Breast epithelium (tissue), 3 donors: ENCODE measurements around the gene ARSD.

Experiments
- CTCF ChIP-seq, 3 donors: fragments of 450-650 bp; IDR thresholded peaks; one replicate each; pipeline ENCODE4 v1.5.1; 2016 to 2017; ENCODE audit warnings: antibody characterized with exemption in 3 of 3, mild to moderate bottlenecking in 3 of 3, moderate library complexity in 3 of 3
- POLR2A ChIP-seq: fragments of 450-650 bp; IDR thresholded peaks from one replicate; pipeline ENCODE4 v1.6.1; 2016; ENCODE audit warnings: antibody characterized with exemption, mild to moderate bottlenecking, moderate library complexity
- POLR2AphosphoS5 ChIP-seq, 3 donors: sonication (generic); formaldehyde crosslinking; IDR thresholded peaks; one replicate each; pipeline ENCODE4 v1.6.1; 2017; ENCODE audit warnings: antibody characterized with exemption in 3 of 3

- no peak for TF ChIP-seq CTCF (IDR thresholded peaks at IDR 0.05)
- no peak for TF ChIP-seq POLR2AphosphoS5 (IDR thresholded peaks at IDR 0.05)
- TF ChIP-seq POLR2A, result no peak
Measured at GRCh38 chrX:2974961-2975360, 45.8 kb upstream of the ARSD start.
